Testis (tissue), 2 donors: Measurements from ENCODE around the gene ZFR.

ENCODE experiments used
- POLR2A ChIP-seq: fragments of 450-650 bp; IDR thresholded peaks from one replicate; pipeline ENCODE4 v1.6.1; 2017; ENCODE audit warnings: antibody characterized with exemption, mild to moderate bottlenecking, moderate library complexity
- TF ChIP-seq, protein P1 (sequence below), 3 experiments: fragments of 450-650 bp in 2 of 3; fragments of 200-600 bp in 1 of 3; sonication (generic) in 1 of 3; IDR thresholded peaks; one replicate each; pipeline ENCODE4 v1.5.1; 2016 to 2019; ENCODE audit warnings: antibody characterized with exemption in 3 of 3, mild to moderate bottlenecking in 2 of 3, moderate library complexity in 1 of 3

DNA sequence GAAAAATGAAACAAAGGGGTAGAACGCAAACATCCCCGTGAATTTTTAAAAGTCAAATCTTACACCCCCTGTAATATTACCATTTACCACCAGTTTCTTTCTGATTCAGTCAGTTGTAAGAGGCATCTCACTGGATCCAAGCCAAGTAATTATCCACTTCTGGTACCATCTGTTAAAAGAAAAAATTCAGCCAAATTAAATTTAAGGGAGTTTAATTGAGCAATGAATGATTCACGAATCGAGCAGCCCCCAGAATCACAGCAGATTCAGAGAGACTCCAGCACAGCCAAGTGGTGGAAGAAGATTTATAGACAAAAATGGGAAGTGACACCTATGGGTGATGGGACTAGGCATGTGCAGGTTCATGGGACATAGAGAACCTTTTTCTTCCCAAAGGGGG, 101.9 kb downstream of the ZFR start:
- TF ChIP-seq, protein P1, sequence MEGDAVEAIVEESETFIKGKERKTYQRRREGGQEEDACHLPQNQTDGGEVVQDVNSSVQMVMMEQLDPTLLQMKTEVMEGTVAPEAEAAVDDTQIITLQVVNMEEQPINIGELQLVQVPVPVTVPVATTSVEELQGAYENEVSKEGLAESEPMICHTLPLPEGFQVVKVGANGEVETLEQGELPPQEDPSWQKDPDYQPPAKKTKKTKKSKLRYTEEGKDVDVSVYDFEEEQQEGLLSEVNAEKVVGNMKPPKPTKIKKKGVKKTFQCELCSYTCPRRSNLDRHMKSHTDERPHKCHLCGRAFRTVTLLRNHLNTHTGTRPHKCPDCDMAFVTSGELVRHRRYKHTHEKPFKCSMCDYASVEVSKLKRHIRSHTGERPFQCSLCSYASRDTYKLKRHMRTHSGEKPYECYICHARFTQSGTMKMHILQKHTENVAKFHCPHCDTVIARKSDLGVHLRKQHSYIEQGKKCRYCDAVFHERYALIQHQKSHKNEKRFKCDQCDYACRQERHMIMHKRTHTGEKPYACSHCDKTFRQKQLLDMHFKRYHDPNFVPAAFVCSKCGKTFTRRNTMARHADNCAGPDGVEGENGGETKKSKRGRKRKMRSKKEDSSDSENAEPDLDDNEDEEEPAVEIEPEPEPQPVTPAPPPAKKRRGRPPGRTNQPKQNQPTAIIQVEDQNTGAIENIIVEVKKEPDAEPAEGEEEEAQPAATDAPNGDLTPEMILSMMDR (IDR thresholded peaks at IDR 0.05): no peak
- no peak for TF ChIP-seq POLR2A
